ENCODE measurements around the gene LMNB1.

Gene LMNB1

GRCh38 chr5:126744836-126745235, 32.1 kb upstream of the LMNB1 start:
- H4K20me1 ChIP-seq (ENCODE audit: low read depth, low read length): no peaks in the 10 kb centered on the region
- H3K27ac ChIP-seq (ENCODE audit: low read depth, low read length): no peak overlapping the region
- H3K79me2 ChIP-seq (ENCODE audit: insufficient read depth, low read length): no peaks in the 10 kb centered on the region
- H3F3A ChIP-seq (ENCODE audit: insufficient read depth): no peaks in the 10 kb centered on the region; the same call in 1 of the 2 replicates
- no peak overlapping the region for H3K4me3 ChIP-seq (ENCODE audit: insufficient read depth, low read length, poor library complexity, severe bottlenecking)
- H3K4me2 ChIP-seq (ENCODE audit: low read depth, low read length, poor library complexity, severe bottlenecking): no peak overlapping the region
- H3K9ac ChIP-seq (ENCODE audit: low read length): no peak overlapping the region
- no peak overlapping the region for H2AFZ ChIP-seq (ENCODE audit: low read depth, low read length, severe bottlenecking)
- no peaks in the 10 kb centered on the region for H3K9me2 ChIP-seq (replicated peaks; ENCODE audit: insufficient read depth, low read length)
- no peaks in the 10 kb centered on the region for H3K9me3 ChIP-seq (ENCODE audit: insufficient read depth, low read length)
- H3K36me3 ChIP-seq (ENCODE audit: low read length): no peaks in the 10 kb centered on the region
- TF ChIP-seq EZH2phosphoT487 (conservative IDR thresholded peaks at IDR 0.05; ENCODE audit: low read length) (no peak), CTCF (IDR thresholded peaks at IDR 0.05; ENCODE audit: insufficient read depth, low read length, poor library complexity, severe bottlenecking) (no peak)
- no peaks in the 10 kb centered on the region for H3K27me3 ChIP-seq (ENCODE audit: low read length)

- no peak overlapping the region for H3K4me3 ChIP-seq (ENCODE audit: insufficient read depth, low read length, poor library complexity, severe bottlenecking)
- no peaks in the 10 kb centered on the region for H3K9me2 ChIP-seq (replicated peaks; ENCODE audit: insufficient read depth, low read length)
- no peak overlapping the region for H2AFZ ChIP-seq (ENCODE audit: low read depth, low read length, severe bottlenecking)
- no peak overlapping the region for H3K9ac ChIP-seq (ENCODE audit: low read length)
- no peaks in the 10 kb centered on the region for H3K79me2 ChIP-seq (ENCODE audit: insufficient read depth, low read length)
- no peaks in the 10 kb centered on the region for H3K9me3 ChIP-seq (ENCODE audit: insufficient read depth, low read length)
- H3K27ac ChIP-seq (ENCODE audit: low read depth, low read length): no peak overlapping the region; the same call in 1 of the 2 replicates
- H4K20me1 ChIP-seq (ENCODE audit: low read depth, low read length): no peaks in the 10 kb centered on the region
- H3F3A ChIP-seq (ENCODE audit: insufficient read depth): no peaks in the 10 kb centered on the region; the same call in 1 of the 2 replicates
- H3K27me3 ChIP-seq (ENCODE audit: low read length): no peaks in the 10 kb centered on the region
- TF ChIP-seq EZH2phosphoT487 (conservative IDR thresholded peaks at IDR 0.05; ENCODE audit: low read length) (no peak), CTCF (IDR thresholded peaks at IDR 0.05; ENCODE audit: insufficient read depth, low read length, poor library complexity, severe bottlenecking) (no peak)
- no peak overlapping the region for H3K4me2 ChIP-seq (ENCODE audit: low read depth, low read length, poor library complexity, severe bottlenecking)
- H3K36me3 ChIP-seq (ENCODE audit: low read length): no peaks in the 10 kb centered on the region
Measured at GRCh38 chr5:126745259-126745992, 31.5 kb upstream of the LMNB1 start.

- Histone ChIP-seq H3F3A (ENCODE audit: insufficient read depth) (no peaks in the 10 kb centered on the region; the same call in 1 of the 2 replicates), H3K27ac (ENCODE audit: low read depth, low read length) (no peak overlapping the region), H3K27me3 (ENCODE audit: low read length) (no peaks in the 10 kb centered on the region), H3K79me2 (ENCODE audit: insufficient read depth, low read length) (no peaks in the 10 kb centered on the region), H3K4me3 (ENCODE audit: insufficient read depth, low read length, poor library complexity, severe bottlenecking) (no peak overlapping the region), H3K4me2 (ENCODE audit: low read depth, low read length, poor library complexity, severe bottlenecking) (no peak overlapping the region), H3K36me3 (ENCODE audit: low read length) (no peaks in the 10 kb centered on the region), H3K9me2 (replicated peaks; ENCODE audit: insufficient read depth, low read length) (no peaks in the 10 kb centered on the region), H4K20me1 (ENCODE audit: low read depth, low read length) (no peaks in the 10 kb centered on the region), H3K9me3 (ENCODE audit: insufficient read depth, low read length) (no peaks in the 10 kb centered on the region), H2AFZ (ENCODE audit: low read depth, low read length, severe bottlenecking) (no peak overlapping the region), H3K9ac (ENCODE audit: low read length) (no peak overlapping the region)
- no peak for TF ChIP-seq EZH2phosphoT487 (conservative IDR thresholded peaks at IDR 0.05; ENCODE audit: low read length)
Measured at GRCh38 chr5:126746290-126746689, 30.6 kb upstream of the LMNB1 start.

- Histone ChIP-seq H3K27me3 (ENCODE audit: low read length) (no peaks in the 10 kb centered on the region), H3K9me3 (ENCODE audit: insufficient read depth, low read length) (no peaks in the 10 kb centered on the region), H3K4me2 (ENCODE audit: low read depth, low read length, poor library complexity, severe bottlenecking) (no peak overlapping the region), H3K9ac (ENCODE audit: low read length) (no peak overlapping the region), H3K4me3 (ENCODE audit: insufficient read depth, low read length, poor library complexity, severe bottlenecking) (no peak overlapping the region), H3K79me2 (ENCODE audit: insufficient read depth, low read length) (no peaks in the 10 kb centered on the region), H4K20me1 (ENCODE audit: low read depth, low read length) (no peaks in the 10 kb centered on the region), H3K36me3 (ENCODE audit: low read length) (no peaks in the 10 kb centered on the region), H2AFZ (ENCODE audit: low read depth, low read length, severe bottlenecking) (no peak overlapping the region), H3K9me2 (replicated peaks; ENCODE audit: insufficient read depth, low read length) (no peaks in the 10 kb centered on the region), H3F3A (ENCODE audit: insufficient read depth) (no peaks in the 10 kb centered on the region), H3K27ac (ENCODE audit: low read depth, low read length) (no peak overlapping the region)
- no peak for TF ChIP-seq CTCF (IDR thresholded peaks at IDR 0.05; ENCODE audit: insufficient read depth, low read length, poor library complexity, severe bottlenecking)
- TF ChIP-seq EZH2phosphoT487 (conservative IDR thresholded peaks at IDR 0.05; ENCODE audit: low read length): no peak
Measured at GRCh38 chr5:126752081-126752785, 24.7 kb upstream of the LMNB1 start.
